Measurements from ENCODE around the gene TERT. TPM values are rescaled to one million over a fixed set of nuclear protein-coding genes. Genes with fewer than 3 reads are reported as not detected.
"Not testable (repeated sequence)": the region's sequence is repeated elsewhere in the genome, so short reads cannot be mapped to it uniquely, and the experiment has no call there.

The TERT gene
- total RNA-seq, 1 donor from 2014 or later: 3.5 TPM

DNA sequence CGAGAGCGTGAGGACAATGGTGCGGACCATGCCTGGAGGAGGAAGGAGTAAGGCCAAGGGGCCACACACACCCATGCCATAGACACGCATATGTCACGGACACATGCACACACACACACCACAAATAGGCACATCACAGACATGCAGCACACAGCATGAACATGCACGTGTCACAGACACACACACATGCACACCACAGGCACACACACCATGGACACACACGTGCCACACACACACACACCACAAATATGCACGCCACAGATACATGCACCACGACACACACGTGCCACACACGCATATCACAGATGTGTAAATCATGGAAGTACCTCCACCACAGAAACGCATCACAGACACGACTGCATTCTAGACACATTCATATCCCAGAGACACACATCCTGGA, 16.7 kb downstream of the TERT start:
- no peaks in the 10 kb centered on the region for H3K9me3 Mint-ChIP-seq (ENCODE audit: low read depth)

DNA sequence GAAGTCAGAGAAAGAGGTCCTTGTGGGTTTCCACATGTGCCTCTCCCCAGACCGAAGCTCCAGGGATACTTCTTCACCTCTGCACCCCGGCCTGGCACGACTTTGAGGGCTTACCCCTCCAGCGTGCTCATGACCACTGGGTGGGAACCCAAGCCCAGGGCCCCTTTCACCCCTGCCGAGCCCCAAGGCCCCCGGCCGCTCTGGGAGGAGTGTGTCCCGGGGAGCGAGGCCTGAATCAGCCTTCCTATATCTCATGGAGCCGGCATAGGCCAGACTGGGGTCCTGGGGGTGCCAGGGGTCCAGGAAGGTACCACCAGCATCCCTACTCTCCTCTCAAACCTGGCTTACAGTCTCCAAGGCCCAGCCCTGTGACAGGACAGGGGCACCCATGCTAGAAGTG, 17.1 kb downstream of the TERT start:
- Mint-ChIP-seq H3K27me3 (no peaks in the 10 kb centered on the region), H3K27ac (no peak overlapping the region), H3K4me1 (ENCODE audit: low read depth) (no peaks in the 10 kb centered on the region), H3K36me3 (ENCODE audit: insufficient read depth) (no peaks in the 10 kb centered on the region), H3K9me3 (ENCODE audit: low read depth) (no peaks in the 10 kb centered on the region), H3K4me3 (ENCODE audit: low read depth) (no peak overlapping the region)
- TF ChIP-seq, protein P1, sequence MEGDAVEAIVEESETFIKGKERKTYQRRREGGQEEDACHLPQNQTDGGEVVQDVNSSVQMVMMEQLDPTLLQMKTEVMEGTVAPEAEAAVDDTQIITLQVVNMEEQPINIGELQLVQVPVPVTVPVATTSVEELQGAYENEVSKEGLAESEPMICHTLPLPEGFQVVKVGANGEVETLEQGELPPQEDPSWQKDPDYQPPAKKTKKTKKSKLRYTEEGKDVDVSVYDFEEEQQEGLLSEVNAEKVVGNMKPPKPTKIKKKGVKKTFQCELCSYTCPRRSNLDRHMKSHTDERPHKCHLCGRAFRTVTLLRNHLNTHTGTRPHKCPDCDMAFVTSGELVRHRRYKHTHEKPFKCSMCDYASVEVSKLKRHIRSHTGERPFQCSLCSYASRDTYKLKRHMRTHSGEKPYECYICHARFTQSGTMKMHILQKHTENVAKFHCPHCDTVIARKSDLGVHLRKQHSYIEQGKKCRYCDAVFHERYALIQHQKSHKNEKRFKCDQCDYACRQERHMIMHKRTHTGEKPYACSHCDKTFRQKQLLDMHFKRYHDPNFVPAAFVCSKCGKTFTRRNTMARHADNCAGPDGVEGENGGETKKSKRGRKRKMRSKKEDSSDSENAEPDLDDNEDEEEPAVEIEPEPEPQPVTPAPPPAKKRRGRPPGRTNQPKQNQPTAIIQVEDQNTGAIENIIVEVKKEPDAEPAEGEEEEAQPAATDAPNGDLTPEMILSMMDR (IDR thresholded peaks at IDR 0.05; ENCODE audit: unreplicated experiment): no peak
- DNase-seq (ENCODE audit: low spot score, unreplicated experiment): no peak

More for the DNA sequence above, 16.7 kb downstream of the TERT start:
- TF ChIP-seq, protein P1 (IDR thresholded peaks at IDR 0.05; ENCODE audit: unreplicated experiment): no peak
- no peak for DNase-seq (ENCODE audit: low spot score, unreplicated experiment)
- Mint-ChIP-seq H3K27me3 (no peaks in the 10 kb centered on the region), H3K4me1 (ENCODE audit: low read depth) (no peaks in the 10 kb centered on the region), H3K36me3 (ENCODE audit: insufficient read depth) (no peaks in the 10 kb centered on the region), H3K27ac (no peak overlapping the region), H3K4me3 (ENCODE audit: low read depth) (no peak overlapping the region)

DNA sequence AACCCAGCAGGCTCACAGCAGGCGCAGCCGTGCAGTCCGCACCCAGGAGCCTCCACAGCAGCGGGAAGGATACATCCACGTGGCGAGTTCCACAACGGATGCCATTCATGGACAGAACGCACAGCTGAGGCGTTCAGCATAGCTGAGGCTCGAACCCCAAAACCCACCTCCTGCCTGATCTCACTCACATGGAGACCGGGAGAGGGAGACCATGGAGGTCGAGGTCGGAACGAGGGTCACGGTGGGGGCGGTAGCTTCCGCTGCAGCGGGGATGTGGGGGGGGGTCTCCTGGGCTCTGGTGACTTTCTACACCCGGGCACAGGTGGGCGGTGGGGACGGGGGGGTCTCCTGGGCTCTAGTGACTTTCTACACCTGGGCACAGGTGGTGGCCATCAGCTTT, 17.5 kb downstream of the TERT start:
- H3K27me3 Mint-ChIP-seq: no peaks in the 10 kb centered on the region
- H3K4me3 Mint-ChIP-seq (ENCODE audit: low read depth): no peak overlapping the region
- no peak overlapping the region for H3K27ac Mint-ChIP-seq
- H3K9me3 Mint-ChIP-seq (ENCODE audit: low read depth): no peaks in the 10 kb centered on the region
- TF ChIP-seq, protein P1 (IDR thresholded peaks at IDR 0.05; ENCODE audit: unreplicated experiment): no peak
- no peaks in the 10 kb centered on the region for H3K4me1 Mint-ChIP-seq (ENCODE audit: low read depth)
- H3K36me3 Mint-ChIP-seq (ENCODE audit: insufficient read depth): no peaks in the 10 kb centered on the region
- DNase-seq (ENCODE audit: low spot score, unreplicated experiment): no peak

DNA sequence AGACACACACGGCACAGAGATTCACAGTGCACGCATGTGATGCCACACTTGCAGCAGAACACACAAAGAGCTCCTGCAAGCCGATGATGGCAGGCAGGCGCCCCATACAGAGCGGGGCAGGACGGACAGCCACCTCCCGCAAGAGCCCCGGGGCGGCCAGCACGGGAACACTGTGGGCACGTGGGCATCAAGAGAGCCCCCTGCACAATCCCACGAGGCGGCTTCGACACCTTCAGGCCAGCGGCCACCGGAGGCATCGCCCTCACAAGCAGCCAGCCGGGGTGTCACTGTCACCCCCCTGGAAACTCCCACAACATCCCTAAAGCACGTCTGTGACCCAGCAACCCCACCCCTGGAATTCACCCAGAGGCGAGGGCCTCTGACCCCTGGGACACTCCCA, 17.9 kb downstream of the TERT start:
- no peak for DNase-seq (ENCODE audit: low spot score, unreplicated experiment)
- Mint-ChIP-seq H3K27me3 (no peaks in the 10 kb centered on the region), H3K4me1 (ENCODE audit: low read depth) (no peaks in the 10 kb centered on the region), H3K4me3 (ENCODE audit: low read depth) (no peak overlapping the region), H3K36me3 (ENCODE audit: insufficient read depth) (no peaks in the 10 kb centered on the region), H3K9me3 (ENCODE audit: low read depth) (no peaks in the 10 kb centered on the region), H3K27ac (no peak overlapping the region)
- TF ChIP-seq, protein P1 (IDR thresholded peaks at IDR 0.05; ENCODE audit: unreplicated experiment): no peak

DNA sequence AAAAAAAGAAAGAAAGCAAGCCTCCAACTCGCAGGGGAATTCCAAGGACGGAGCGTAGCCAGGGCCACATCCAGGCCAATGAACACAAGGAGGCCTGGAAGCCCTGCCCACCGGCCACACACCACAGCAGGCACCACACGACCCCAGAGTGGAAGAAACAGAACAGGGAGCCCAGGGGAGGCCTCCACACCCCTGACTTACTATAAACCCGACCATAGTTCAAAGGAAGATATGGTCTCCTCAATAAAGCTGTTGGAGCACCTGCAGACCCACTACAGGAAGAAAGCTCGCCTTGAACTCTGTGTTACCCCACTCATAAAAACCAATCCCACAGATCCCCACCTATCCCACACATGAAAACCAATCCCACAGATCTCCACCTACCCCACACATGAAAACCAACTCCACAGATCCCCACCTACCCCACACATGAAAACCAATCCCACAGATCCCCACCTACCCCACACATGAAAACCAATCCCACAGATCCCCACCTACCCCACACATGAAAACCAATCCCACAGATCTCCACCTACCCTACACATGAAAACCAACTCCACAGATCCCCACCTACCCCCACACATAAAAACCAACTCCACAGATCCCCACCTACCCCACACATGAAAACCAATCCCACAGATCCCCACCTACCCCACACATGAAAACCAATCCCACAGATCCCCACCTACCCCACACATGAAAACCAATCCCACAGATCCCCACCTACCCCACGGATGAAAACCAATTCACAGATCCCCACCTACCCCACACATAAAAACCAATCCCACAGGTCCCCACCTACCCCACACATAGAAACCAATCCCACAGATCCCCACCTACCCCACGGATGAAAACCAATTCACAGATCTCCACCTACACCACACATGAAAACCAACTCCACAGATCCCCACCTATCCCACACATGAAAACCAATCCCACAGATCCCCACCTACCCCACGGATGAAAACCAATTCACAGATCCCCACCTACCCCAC, 19.2 kb downstream of the TERT start:
- DNase-seq (ENCODE audit: low spot score, unreplicated experiment); H3K4me1 Mint-ChIP-seq (ENCODE audit: low read depth); H3K4me3 Mint-ChIP-seq (ENCODE audit: low read depth); H3K36me3 Mint-ChIP-seq (ENCODE audit: insufficient read depth); H3K9me3 Mint-ChIP-seq (ENCODE audit: low read depth); H3K27ac Mint-ChIP-seq; H3K27me3 Mint-ChIP-seq: not testable (repeated sequence)

DNA sequence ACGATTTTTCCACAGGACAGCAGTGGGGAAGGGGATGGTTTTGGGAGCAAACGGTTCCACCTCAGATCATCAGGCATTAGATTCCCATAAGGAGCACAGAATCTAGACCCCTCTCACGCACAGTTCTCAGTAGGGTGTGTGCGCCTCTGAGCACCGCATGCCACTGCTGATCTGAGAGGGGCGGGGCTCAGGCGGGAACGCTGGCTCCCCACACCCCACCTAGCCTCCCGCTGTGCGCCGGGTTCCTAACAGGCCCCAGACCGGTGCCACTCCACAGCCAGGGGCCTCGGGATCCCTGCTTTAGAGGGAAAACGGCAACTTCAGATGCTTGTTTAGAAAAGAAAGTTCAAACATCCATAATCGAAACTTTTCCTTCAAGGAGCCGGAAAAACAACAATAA, 20.4 kb downstream of the TERT start:
- TF ChIP-seq, protein P1 (IDR thresholded peaks at IDR 0.05; ENCODE audit: unreplicated experiment): no peak
- Mint-ChIP-seq H3K27ac (no peak overlapping the region), H3K9me3 (ENCODE audit: low read depth) (no peaks in the 10 kb centered on the region), H3K4me3 (ENCODE audit: low read depth) (no peak overlapping the region), H3K27me3 (no peaks in the 10 kb centered on the region), H3K36me3 (ENCODE audit: insufficient read depth) (no peaks in the 10 kb centered on the region), H3K4me1 (ENCODE audit: low read depth) (no peaks in the 10 kb centered on the region)
- DNase-seq (ENCODE audit: low spot score, unreplicated experiment): no peak
